Sigmoid colon (tissue), 7 donors: ENCODE data around the gene CDCA3. TPM values are rescaled to one million over a fixed set of nuclear protein-coding genes. Genes with fewer than 3 reads are reported as not detected.

Source experiments
- DNase-seq: peaks from one replicate; pipeline ENCODE4 v3.0.0-alpha.2; 2019
- H3K27ac ChIP-seq, 4 donors: fragments of 200-600 bp; sonication (generic); one replicate each; pipeline ENCODE4 v1.5.1; 2016 to 2019; ENCODE audit warnings: mild to moderate bottlenecking in 1 of 4
- H3K27me3 ChIP-seq, 3 donors: fragments of 200-600 bp; sonication (generic); one replicate each; pipeline ENCODE4 v1.5.1; 2019; ENCODE audit warnings: mild to moderate bottlenecking in 1 of 3
- H3K36me3 ChIP-seq, 4 donors: fragments of 200-600 bp; sonication (generic); one replicate each; pipeline ENCODE4 v1.5.1; 2016 to 2019
- H3K4me1 ChIP-seq, 4 donors: fragments of 200-600 bp; sonication (generic); one replicate each; pipeline ENCODE4 v1.5.1; 2017 to 2019
- H3K4me3 ChIP-seq, 4 donors: fragments of 200-600 bp; sonication (generic); one replicate each; pipeline ENCODE4 v1.5.1; 2017 to 2019; ENCODE audit warnings: mild to moderate bottlenecking in 2 of 4, moderate library complexity in 1 of 4
- H3K9me3 ChIP-seq, 4 donors: fragments of 200-600 bp in 3 of 4; sonication (generic) in 3 of 4; one replicate each; pipeline versions ENCODE4 v1.5.1 to v1.6.1; 2013 to 2019
- EP300 ChIP-seq, 4 donors: sonication (generic); formaldehyde crosslinking; IDR thresholded peaks; one replicate each; pipeline ENCODE4 v1.6.1; 2017; ENCODE audit warnings: antibody characterized with exemption in 4 of 4
- POLR2A ChIP-seq, 2 donors: fragments of 450-650 bp; IDR thresholded peaks; one replicate each; pipeline ENCODE4 v1.6.1; 2016; ENCODE audit warnings: antibody characterized with exemption in 2 of 2, mild to moderate bottlenecking in 2 of 2, moderate library complexity in 2 of 2
- POLR2AphosphoS5 ChIP-seq, 4 donors: sonication (generic); formaldehyde crosslinking; IDR thresholded peaks; one replicate each; pipeline ENCODE4 v1.6.1; 2017; ENCODE audit warnings: antibody characterized with exemption in 4 of 4
- WGBS, 2 donors: extraction: QIAGEN DNeasy Blood & Tissue Kit; methylation state at CpG; one replicate each; pipeline ENCODE4 v1.1.7; 2013; 5-methylcytosine and 5-hydroxymethylcytosine counted together
- intact Hi-C: fragments of 100-400 bp; cut with DNase I; formaldehyde crosslinking; loops from one replicate; pipeline ENCODE4 v1.15.1; 2023
- polyA plus RNA-seq, 3 donors: library from polyadenylated mRNA; stranded (reverse); fragments of 200-250 nt; gene quantifications; one replicate each; pipeline ENCODE4 v1.2.3, GENCODE V29; 2013
- total RNA-seq, 4 donors: library from RNA; depleted of rRNA; stranded (reverse); fragments of >200 nt; gene quantifications; one replicate each; pipeline ENCODE4 v1.1.0, GENCODE V29; 2016
- TF ChIP-seq, protein P1 (sequence below), 4 experiments: fragments of 450-650 bp in 3 of 4; fragments of 200-600 bp in 1 of 4; IDR thresholded peaks; one replicate each; pipeline ENCODE4 v1.5.1; 2016 to 2019; ENCODE audit warnings: antibody characterized with exemption in 4 of 4, mild to moderate bottlenecking in 3 of 4, moderate library complexity in 2 of 4
- donor health status: healthy with polysubstance abuse.
- donor health status: Bipolar disorder and iron deficiency.
- donor health status: healthy.

Gene CDCA3
- total and polyA plus RNA-seq, 7 donors, result 0.33 to 31.2 (median 2.8) TPM

DNA sequence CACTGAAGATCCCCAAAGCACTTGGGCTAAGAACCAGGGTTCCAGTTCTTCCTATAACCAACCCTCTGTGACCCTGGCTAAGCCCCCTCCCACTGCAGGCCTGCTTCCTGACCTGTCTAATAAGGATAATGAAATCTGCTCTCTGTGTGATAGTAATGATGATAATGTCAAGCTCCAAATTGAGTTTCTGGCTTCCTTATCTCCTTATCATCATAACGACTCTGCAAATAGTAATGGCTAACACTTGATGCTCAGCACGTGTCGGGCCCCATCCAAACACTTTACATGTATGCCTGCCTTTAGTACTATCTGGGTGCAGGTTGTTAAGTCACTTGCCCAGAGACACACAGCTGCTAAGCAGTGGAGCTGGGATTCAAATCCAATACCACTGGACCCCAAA is 34.5 kb downstream of the CDCA3 start:
- H3K4me3 ChIP-seq, result no peak overlapping the region
- intact Hi-C loops, result no loop called here
- no peak overlapping the region for H3K27ac ChIP-seq
- no peaks in the 10 kb centered on the region for H3K9me3 ChIP-seq
- no peaks in the 10 kb centered on the region for H3K36me3 ChIP-seq
- no peak for DNase-seq
- WGBS, 2 donors, result 55 to 70% methylated on average over 3 of the region's 3 CpGs
- H3K27me3 ChIP-seq, result no peaks in the 10 kb centered on the region
- TF ChIP-seq, protein P1, sequence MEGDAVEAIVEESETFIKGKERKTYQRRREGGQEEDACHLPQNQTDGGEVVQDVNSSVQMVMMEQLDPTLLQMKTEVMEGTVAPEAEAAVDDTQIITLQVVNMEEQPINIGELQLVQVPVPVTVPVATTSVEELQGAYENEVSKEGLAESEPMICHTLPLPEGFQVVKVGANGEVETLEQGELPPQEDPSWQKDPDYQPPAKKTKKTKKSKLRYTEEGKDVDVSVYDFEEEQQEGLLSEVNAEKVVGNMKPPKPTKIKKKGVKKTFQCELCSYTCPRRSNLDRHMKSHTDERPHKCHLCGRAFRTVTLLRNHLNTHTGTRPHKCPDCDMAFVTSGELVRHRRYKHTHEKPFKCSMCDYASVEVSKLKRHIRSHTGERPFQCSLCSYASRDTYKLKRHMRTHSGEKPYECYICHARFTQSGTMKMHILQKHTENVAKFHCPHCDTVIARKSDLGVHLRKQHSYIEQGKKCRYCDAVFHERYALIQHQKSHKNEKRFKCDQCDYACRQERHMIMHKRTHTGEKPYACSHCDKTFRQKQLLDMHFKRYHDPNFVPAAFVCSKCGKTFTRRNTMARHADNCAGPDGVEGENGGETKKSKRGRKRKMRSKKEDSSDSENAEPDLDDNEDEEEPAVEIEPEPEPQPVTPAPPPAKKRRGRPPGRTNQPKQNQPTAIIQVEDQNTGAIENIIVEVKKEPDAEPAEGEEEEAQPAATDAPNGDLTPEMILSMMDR (IDR thresholded peaks at IDR 0.05), result no peak
- no peak for TF ChIP-seq POLR2A (IDR thresholded peaks at IDR 0.05)
- no peak for TF ChIP-seq POLR2AphosphoS5 (IDR thresholded peaks at IDR 0.05)
- TF ChIP-seq EP300 (IDR thresholded peaks at IDR 0.05), result no peak
- peaks cover 0 to 6% (median 6%) of the 10 kb centered on the region in 4 donors for H3K4me1 ChIP-seq

DNA sequence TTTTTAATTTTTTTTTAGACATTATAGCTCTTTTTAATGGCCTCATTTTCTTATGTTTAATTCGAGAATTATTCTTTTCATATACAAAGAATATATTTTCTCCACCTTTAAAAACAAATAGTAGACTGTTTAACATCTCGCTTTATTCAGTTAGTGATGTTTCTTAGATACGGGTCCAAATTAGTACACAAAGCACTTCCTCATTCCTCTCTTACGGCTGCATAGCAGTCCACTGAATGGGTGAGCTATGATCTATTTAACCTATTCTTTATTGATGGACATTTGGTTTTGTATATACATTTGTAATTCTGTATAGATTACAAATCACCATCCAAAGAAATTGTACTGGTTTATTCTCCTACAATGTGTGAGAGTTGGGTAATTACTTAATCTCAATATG is 37.7 kb downstream of the CDCA3 start:
- Histone ChIP-seq H3K36me3 (no peaks in the 10 kb centered on the region), H3K4me3 (no peak overlapping the region), H3K27ac (no peak overlapping the region), H3K4me1 (no peaks in the 10 kb centered on the region), H3K9me3 (no peaks in the 10 kb centered on the region), H3K27me3 (no peaks in the 10 kb centered on the region)
- 23 to 56% methylated on average over 4 of the region's 4 CpGs for WGBS, 2 donors
- intact Hi-C loops, result no loop called here
- no peak for DNase-seq
- no peak for TF ChIP-seq EP300 (IDR thresholded peaks at IDR 0.05)
- no peak for TF ChIP-seq POLR2A (IDR thresholded peaks at IDR 0.05)
- TF ChIP-seq, protein P1 (IDR thresholded peaks at IDR 0.05), result no peak
- no peak for TF ChIP-seq POLR2AphosphoS5 (IDR thresholded peaks at IDR 0.05)

DNA sequence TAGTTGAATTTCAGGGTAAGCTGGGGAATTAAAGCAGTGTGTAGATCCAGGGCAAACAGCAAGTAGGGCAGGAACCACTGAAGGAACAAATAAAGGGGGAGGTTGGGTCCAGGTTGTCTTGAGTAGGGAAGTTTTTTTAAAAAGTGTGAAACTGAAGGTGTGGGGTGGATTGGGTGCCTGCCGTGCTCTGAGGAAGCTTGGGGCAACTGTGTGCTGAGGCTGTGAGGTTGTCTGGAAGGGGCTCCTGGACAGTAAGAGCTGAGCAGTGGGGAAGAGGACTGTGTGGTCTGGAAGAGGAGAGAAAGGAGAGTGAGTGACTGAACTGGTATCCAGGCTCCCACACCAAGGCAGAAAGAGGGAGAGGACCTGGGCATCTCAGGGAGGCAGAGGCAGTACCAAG is 40.3 kb downstream of the CDCA3 start:
- WGBS, 2 donors, result 68 to 77% methylated on average over 1 of the region's 1 CpG
- TF ChIP-seq, protein P1 (IDR thresholded peaks at IDR 0.05), result no peak
- TF ChIP-seq EP300 (IDR thresholded peaks at IDR 0.05) (no peak), POLR2A (IDR thresholded peaks at IDR 0.05) (no peak), POLR2AphosphoS5 (IDR thresholded peaks at IDR 0.05) (no peak)
- Histone ChIP-seq H3K9me3 (no peaks in the 10 kb centered on the region), H3K4me3 (no peak overlapping the region), H3K27ac (no peak overlapping the region), H3K36me3 (no peaks in the 10 kb centered on the region), H3K4me1 (no peaks in the 10 kb centered on the region), H3K27me3 (no peaks in the 10 kb centered on the region)
- DNase-seq, result no peak
- intact Hi-C loops, result no loop called here

DNA sequence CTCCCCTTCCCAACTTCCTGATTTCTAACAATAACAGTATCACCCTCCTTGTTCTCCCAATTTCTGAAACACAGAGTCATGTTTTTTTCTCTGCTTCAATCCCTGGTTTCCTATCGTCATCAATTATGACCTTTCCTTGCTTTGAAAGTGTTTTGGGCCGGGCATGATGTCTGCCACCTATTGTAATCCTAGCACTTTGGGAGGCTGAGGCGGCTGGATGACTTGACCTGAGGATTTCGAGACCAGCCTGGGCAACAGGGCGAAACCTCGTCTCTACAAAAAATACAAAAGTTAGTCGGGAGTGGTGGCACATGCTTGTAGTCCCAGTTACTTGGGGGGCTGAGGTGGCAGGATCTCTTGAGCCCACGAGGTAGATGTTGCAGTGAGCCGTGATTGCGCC is 42.0 kb downstream of the CDCA3 start:
- H3K36me3 ChIP-seq, result no peaks in the 10 kb centered on the region
- intact Hi-C loops, result no loop called here
- H3K27ac ChIP-seq, result no peak overlapping the region
- H3K4me1 ChIP-seq, result no peaks in the 10 kb centered on the region
- WGBS, 2 donors, result 85 to 87% methylated on average over 10 of the region's 10 CpGs
- H3K4me3 ChIP-seq, result no peak overlapping the region
- no peak for DNase-seq
- no peak for TF ChIP-seq POLR2AphosphoS5 (IDR thresholded peaks at IDR 0.05)
- H3K27me3 ChIP-seq, result no peaks in the 10 kb centered on the region
- H3K9me3 ChIP-seq, result no peaks in the 10 kb centered on the region

GRCh38 chr12:6807170-6807569 is 43.9 kb downstream of the CDCA3 start:
- no peak for DNase-seq
- WGBS, 2 donors, result 9 to 66% methylated on average over 1 of the region's 1 CpG
- TF ChIP-seq POLR2AphosphoS5 (IDR thresholded peaks at IDR 0.05) (no peak), EP300 (IDR thresholded peaks at IDR 0.05) (no peak), POLR2A (IDR thresholded peaks at IDR 0.05) (no peak)
- TF ChIP-seq, protein P1 (IDR thresholded peaks at IDR 0.05), result no peak
- intact Hi-C loops, result no loop called here
- Histone ChIP-seq H3K4me1 (no peaks in the 10 kb centered on the region), H3K9me3 (no peaks in the 10 kb centered on the region), H3K4me3 (no peak overlapping the region), H3K27ac (no peak overlapping the region), H3K36me3 (no peaks in the 10 kb centered on the region), H3K27me3 (no peaks in the 10 kb centered on the region)
